Endothelial cell of umbilical vein (primary cell): ENCODE results near the gene PIK3CB. TPM values are rescaled to one million over a fixed set of nuclear protein-coding genes. Genes with fewer than 3 reads are reported as not detected.

Experiments
- BruUV-seq: library from RNA; stranded (reverse); fragments of 400-500 nt; replicated peaks from 2 replicates; lab custom pipeline; 2021; lab: Mats Ljungman, UMichigan
- CTCF ChIA-PET: fragments of 300-600, 350-600 bp; sonication (Branson Sonifier 250); formaldehyde crosslinking; loops from one replicate; lab custom pipeline; 2021; ENCODE audit warnings: antibody characterized with exemption, inconsistent platforms; lab: Charles Lee
- POLR2A ChIA-PET: fragments of 300-600, 350-600 bp; sonication (Branson Sonifier 250); formaldehyde crosslinking; loops from one replicate; lab custom pipeline; 2021; ENCODE audit warnings: antibody characterized with exemption, inconsistent platforms; lab: Charles Lee
- DNase-seq: peaks from one replicate; pipeline ENCODE4 v3.0.0-alpha.2; 2011; ENCODE audit warnings: low read depth, low spot score
- FAIRE-seq: peaks from 2 replicates; lab custom pipeline; 2011; peaks lifted over from hg19 to GRCh38; lab: Jason Lieb, UNC
- H2AFZ ChIP-seq: 2 replicates; pipeline ENCODE4 v1.6.0; 2012; ENCODE audit warnings: low read depth, low read length, control low read depth, inconsistent platforms
- H3K27ac ChIP-seq: 2 replicates; pipeline ENCODE4 v1.5.1; 2011; ENCODE audit warnings: low read depth, mild to moderate bottlenecking, control low read depth, low read length, moderate library complexity; ENCODE audit not compliant: insufficient read depth
- H3K27me3 ChIP-seq, 2 experiments: 2 replicates each; pipeline versions ENCODE4 v1.6.0 to v1.6.1; 2011; ENCODE audit warnings: low read length in 2 of 2, mixed read lengths in 1 of 2; ENCODE audit not compliant: control insufficient read depth in 2 of 2, insufficient read depth in 2 of 2
- H3K36me3 ChIP-seq, 2 experiments: 2 replicates in 1 of 2; 3 replicates in 1 of 2; pipeline ENCODE4 v1.5.1; 2011; ENCODE audit warnings: low read length in 2 of 2, mild to moderate bottlenecking in 1 of 2, moderate library complexity in 1 of 2; ENCODE audit not compliant: control insufficient read depth in 2 of 2, insufficient read depth in 2 of 2; ENCODE audit errors: extremely low read depth in 1 of 2
- H3K4me1 ChIP-seq: 3 replicates; pipeline ENCODE4 v1.5.1; 2011; ENCODE audit warnings: mild to moderate bottlenecking, low read length; ENCODE audit not compliant: control insufficient read depth, insufficient read depth; ENCODE audit errors: extremely low read depth
- H3K4me2 ChIP-seq: 2 replicates; pipeline ENCODE4 v1.6.1; 2011; ENCODE audit warnings: low read length, control low read depth, mixed read lengths; ENCODE audit not compliant: insufficient read depth
- H3K4me3 ChIP-seq, 3 experiments: fragments of 200-600 bp in 1 of 3; sonication (generic), shearing (Covaris generic) in 1 of 3; replicated peaks in 1 of 3; 2 replicates each; pipeline ENCODE4 v1.5.1; 2011 to 2016; ENCODE audit warnings: control low read depth in 3 of 3, low read length in 3 of 3, mild to moderate bottlenecking in 2 of 3, inconsistent platforms in 1 of 3, low read depth in 1 of 3, moderate library complexity in 1 of 3; ENCODE audit not compliant: insufficient read depth in 1 of 3
- H3K79me2 ChIP-seq: 2 replicates; pipeline ENCODE4 v1.6.0; 2012; ENCODE audit warnings: low read length, inconsistent platforms; ENCODE audit not compliant: control insufficient read depth, insufficient read depth
- H3K9ac ChIP-seq: replicated peaks from 2 replicates; pipeline ENCODE3; 2011; ENCODE audit warnings: low read length, control low read depth; ENCODE audit not compliant: insufficient read depth; ENCODE audit errors: extremely low read depth
- H3K9me1 ChIP-seq: replicated peaks from 3 replicates; pipeline ENCODE4 v1.6.0; 2011; ENCODE audit warnings: mild to moderate bottlenecking, low read length; ENCODE audit not compliant: control insufficient read depth, insufficient read depth; ENCODE audit errors: extremely low read depth
- H3K9me3 ChIP-seq: replicated peaks from 2 replicates; pipeline ENCODE4 v1.5.1; 2012; ENCODE audit warnings: low read length, inconsistent platforms; ENCODE audit not compliant: control insufficient read depth, insufficient read depth
- H4K20me1 ChIP-seq: replicated peaks from 2 replicates; pipeline ENCODE3; 2011; ENCODE audit warnings: mild to moderate bottlenecking, low read length; ENCODE audit not compliant: control insufficient read depth, insufficient read depth; ENCODE audit errors: extremely low read depth
- EZH2 ChIP-seq: IDR thresholded peaks from 2 replicates; pipeline ENCODE4 v1.6.1; 2012; ENCODE audit warnings: borderline replicate concordance, low read depth, mild to moderate bottlenecking, moderate library complexity, low read length, inconsistent platforms; ENCODE audit not compliant: severe bottlenecking
- FOS ChIP-seq: IDR thresholded peaks from 2 replicates; pipeline ENCODE4 v1.6.1; 2011; ENCODE audit warnings: mild to moderate bottlenecking, low read length, moderate library complexity, borderline replicate concordance; ENCODE audit not compliant: insufficient read depth
- GATA2 ChIP-seq: IDR thresholded peaks from 2 replicates; pipeline ENCODE4 v1.7.0; 2011; ENCODE audit warnings: low read depth, mild to moderate bottlenecking, moderate library complexity, mixed read lengths, low read length; ENCODE audit not compliant: insufficient read length, insufficient read depth
- JUN ChIP-seq: IDR thresholded peaks from 2 replicates; pipeline ENCODE4 v1.6.1; 2011; ENCODE audit warnings: borderline replicate concordance, low read depth; ENCODE audit not compliant: insufficient read length, insufficient read depth
- MAX ChIP-seq: IDR thresholded peaks from 2 replicates; pipeline ENCODE4 v1.6.1; 2011; ENCODE audit not compliant: insufficient read depth, insufficient read length
- MYC ChIP-seq: IDR thresholded peaks from one replicate; pipeline ENCODE4 v1.6.1; 2011; ENCODE audit warnings: mild to moderate bottlenecking, low read depth, low read length
- POLR2A ChIP-seq: IDR thresholded peaks from 2 replicates; pipeline ENCODE4 v1.6.1; 2012; ENCODE audit warnings: low read depth, mild to moderate bottlenecking, control low read depth, low read length
- POLR2AphosphoS5 ChIP-seq: IDR thresholded peaks from 2 replicates; pipeline ENCODE4 v1.6.1; 2012; ENCODE audit warnings: low read depth, mild to moderate bottlenecking, control low read depth, low read length, moderate library complexity; ENCODE audit not compliant: insufficient read depth
- dilution Hi-C: fragments of 300-500 bp; cut with MboI; formaldehyde crosslinking; loops from one replicate; pipeline ENCODE4 v1.15.0; 2019; ENCODE audit warnings: low sequenced_read_pairs; ENCODE audit not compliant: extremely low pct_ligation_motif_present
- intact Hi-C: fragments of 100-400 bp; cut with micrococcal nuclease; formaldehyde crosslinking; loops from one replicate; pipeline ENCODE4 v1.10.0; 2022
- polyA plus RNA-seq, 4 experiments: library from polyadenylated mRNA; depleted of rRNA in 3 of 4; stranded (reverse) in 3 of 4; unstranded in 1 of 4; fragments of >200 nt; gene quantifications; 2 replicates each; pipeline versions ENCODE4 v1.2.1 to v1.2.3, GENCODE V29; 2011 to 2012; ENCODE audit warnings: missing spikeins in 1 of 4
- total RNA-seq: library from RNA; stranded (reverse); gene quantifications from 2 replicates; pipeline ENCODE4 v1.2.3, GENCODE V29; 2021
- TF ChIP-seq, protein P1 (sequence below), 2 donors: IDR thresholded peaks; 1 replicate in 1 of 2; 2 replicates in 1 of 2; pipeline ENCODE4 v1.5.1; 2011; ENCODE audit warnings: low read length in 2 of 2, mild to moderate bottlenecking in 2 of 2, moderate library complexity in 2 of 2, control low read depth in 1 of 2, inconsistent platforms in 1 of 2, low read depth in 1 of 2; ENCODE audit not compliant: insufficient read depth in 1 of 2; ENCODE audit errors: extremely low read depth in 1 of 2

PIK3CB gene
- total and polyA plus RNA-seq, 2 donors (not counting 3 experiments of a cell fraction or from before 2014, with no cell fraction given): 9.0 to 29.8 TPM

DNA sequence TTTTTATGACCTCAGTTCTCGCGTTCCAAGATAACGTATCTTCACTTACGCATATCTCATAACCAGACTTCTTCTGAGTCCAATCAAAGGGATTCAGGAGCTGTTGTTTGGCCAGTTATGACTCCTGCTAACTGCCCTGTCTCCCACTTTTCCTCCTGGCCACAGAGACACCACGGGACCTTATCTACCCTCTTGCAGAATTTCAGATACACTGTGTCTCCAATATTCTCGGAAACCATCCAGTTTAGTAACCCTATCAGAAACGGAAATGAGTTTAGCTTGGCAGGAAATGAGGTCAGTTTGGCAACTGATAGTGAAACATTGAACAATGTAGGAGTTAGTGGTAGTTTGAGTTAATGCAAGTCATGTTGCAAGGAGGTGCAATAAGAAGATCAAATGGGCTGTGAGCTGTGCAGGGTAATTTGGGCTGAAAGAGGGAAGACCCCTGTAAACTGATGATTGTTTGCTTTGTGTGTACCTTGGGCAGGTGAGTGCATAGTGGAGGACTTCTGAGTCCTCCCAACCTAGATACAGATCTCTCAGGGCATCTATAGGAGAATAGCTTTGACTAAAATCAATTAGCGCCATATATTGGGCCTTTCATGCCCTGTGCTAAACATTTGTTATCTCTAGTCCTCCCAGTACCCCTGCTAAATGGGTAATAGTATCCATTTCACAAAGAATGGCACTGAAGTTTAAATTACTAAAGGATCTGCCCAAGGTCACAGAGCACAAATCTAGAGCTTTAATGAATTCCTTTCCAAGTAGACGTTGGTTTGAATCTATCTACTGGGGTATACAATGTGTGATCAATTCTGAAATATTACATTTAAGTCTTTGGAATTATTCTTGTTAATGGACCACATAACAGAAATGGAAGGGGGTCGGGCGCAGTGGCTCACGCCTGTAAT, 41.3 kb upstream of the PIK3CB start:
- ChIA-PET CTCF (interaction anchor here (0.6 to 2.4 kb wide), 9 partner anchors 10 to 282 kb away, joined by 3 to 30 read pairs (median 5); partner anchors contain the start of gene CEP70), POLR2A (no interaction called here)

More for the DNA sequence above, 41.3 kb upstream of the PIK3CB start:
- peak; percentile 86 for DNase-seq
- no peaks in the 10 kb centered on the region for H3K9me3 ChIP-seq
- peak overlapping the region; percentile 56 for H2AFZ ChIP-seq
- H3K79me2 ChIP-seq: no peaks in the 10 kb centered on the region
- H3K4me1 ChIP-seq: peaks cover 13% of the 10 kb centered on the region
- H3K27ac ChIP-seq: peak overlapping the region; percentile 79
- FAIRE-seq: peak; percentile 92
- BruUV-seq: TSS peak; percentile 34
- H3K27me3 ChIP-seq: no peaks in the 10 kb centered on the region
- H3K9me1 ChIP-seq: no peaks in the 10 kb centered on the region
- intact Hi-C loops (loop anchor here (1.0 to 2.0 kb wide), 3 partner anchors 15 to 41 kb away; partner anchors contain the start of gene PIK3CB), dilution Hi-C loops (no loop called here)
- peak overlapping the region; percentile 64 for H3K4me2 ChIP-seq
- no peaks in the 10 kb centered on the region for H4K20me1 ChIP-seq
- no peak for TF ChIP-seq EZH2
- TF ChIP-seq JUN: peak; percentile 87
- TF ChIP-seq, protein P1, sequence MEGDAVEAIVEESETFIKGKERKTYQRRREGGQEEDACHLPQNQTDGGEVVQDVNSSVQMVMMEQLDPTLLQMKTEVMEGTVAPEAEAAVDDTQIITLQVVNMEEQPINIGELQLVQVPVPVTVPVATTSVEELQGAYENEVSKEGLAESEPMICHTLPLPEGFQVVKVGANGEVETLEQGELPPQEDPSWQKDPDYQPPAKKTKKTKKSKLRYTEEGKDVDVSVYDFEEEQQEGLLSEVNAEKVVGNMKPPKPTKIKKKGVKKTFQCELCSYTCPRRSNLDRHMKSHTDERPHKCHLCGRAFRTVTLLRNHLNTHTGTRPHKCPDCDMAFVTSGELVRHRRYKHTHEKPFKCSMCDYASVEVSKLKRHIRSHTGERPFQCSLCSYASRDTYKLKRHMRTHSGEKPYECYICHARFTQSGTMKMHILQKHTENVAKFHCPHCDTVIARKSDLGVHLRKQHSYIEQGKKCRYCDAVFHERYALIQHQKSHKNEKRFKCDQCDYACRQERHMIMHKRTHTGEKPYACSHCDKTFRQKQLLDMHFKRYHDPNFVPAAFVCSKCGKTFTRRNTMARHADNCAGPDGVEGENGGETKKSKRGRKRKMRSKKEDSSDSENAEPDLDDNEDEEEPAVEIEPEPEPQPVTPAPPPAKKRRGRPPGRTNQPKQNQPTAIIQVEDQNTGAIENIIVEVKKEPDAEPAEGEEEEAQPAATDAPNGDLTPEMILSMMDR (IDR thresholded peaks at IDR 0.05; ENCODE audit: extremely low read depth in 1 of 2, insufficient read depth in 1 of 2, low read depth in 1 of 2, low read length in 2 of 2): no peak
- no peak for TF ChIP-seq MYC
- no peak for TF ChIP-seq POLR2A
- TF ChIP-seq FOS: peak; percentile 62
- TF ChIP-seq MAX: no peak
- TF ChIP-seq GATA2: peak; percentile 85
- peak; percentile 70 for TF ChIP-seq POLR2AphosphoS5
- no peak overlapping the region for H3K9ac ChIP-seq
- H3K4me3 ChIP-seq: no peak overlapping the region
- H3K36me3 ChIP-seq: no peaks in the 10 kb centered on the region
